Mesothelial cell of epicardium (in vitro differentiated cells): ENCODE results near the gene CSF2. TPM values are rescaled to one million over a fixed set of nuclear protein-coding genes. Genes with fewer than 3 reads are reported as not detected.

Experiments
- DNase-seq, 2 experiments: peaks; one replicate each; pipeline ENCODE4 v3.0.0; 2021; ENCODE audit warnings: low spot score in 2 of 2; ENCODE audit not compliant: unreplicated experiment in 2 of 2
- H3K27ac Mint-ChIP-seq: 2 replicates; pipeline ENCODE4 v1.8.0; 2021; ENCODE audit warnings: mixed read lengths
- H3K27me3 Mint-ChIP-seq: 2 replicates; pipeline ENCODE4 v1.8.0; 2021; ENCODE audit warnings: low read depth, mixed read lengths
- H3K36me3 Mint-ChIP-seq: 2 replicates; pipeline ENCODE4 v1.8.0; 2021; ENCODE audit warnings: mixed read lengths
- H3K4me1 Mint-ChIP-seq: 2 replicates; pipeline ENCODE4 v1.8.0; 2021; ENCODE audit warnings: mixed read lengths
- H3K4me3 Mint-ChIP-seq: 2 replicates; pipeline ENCODE4 v1.8.0; 2021; ENCODE audit warnings: mild to moderate bottlenecking, moderate library complexity, mixed read lengths
- H3K9me3 Mint-ChIP-seq: 2 replicates; pipeline ENCODE4 v1.8.0; 2021; ENCODE audit warnings: mixed read lengths
- total RNA-seq: library from RNA; stranded (reverse); gene quantifications from 3 replicates; pipeline ENCODE4 v1.2.1, GENCODE V29; 2021
- TF ChIP-seq, protein P1 (sequence below): fragments of 200-600 bp; sonication (generic); IDR thresholded peaks from one replicate; pipeline ENCODE4 v1.5.0; 2021; ENCODE audit warnings: antibody characterized with exemption; ENCODE audit not compliant: unreplicated experiment

CSF2 gene
- not detected in 3 replicates for total RNA-seq

DNA sequence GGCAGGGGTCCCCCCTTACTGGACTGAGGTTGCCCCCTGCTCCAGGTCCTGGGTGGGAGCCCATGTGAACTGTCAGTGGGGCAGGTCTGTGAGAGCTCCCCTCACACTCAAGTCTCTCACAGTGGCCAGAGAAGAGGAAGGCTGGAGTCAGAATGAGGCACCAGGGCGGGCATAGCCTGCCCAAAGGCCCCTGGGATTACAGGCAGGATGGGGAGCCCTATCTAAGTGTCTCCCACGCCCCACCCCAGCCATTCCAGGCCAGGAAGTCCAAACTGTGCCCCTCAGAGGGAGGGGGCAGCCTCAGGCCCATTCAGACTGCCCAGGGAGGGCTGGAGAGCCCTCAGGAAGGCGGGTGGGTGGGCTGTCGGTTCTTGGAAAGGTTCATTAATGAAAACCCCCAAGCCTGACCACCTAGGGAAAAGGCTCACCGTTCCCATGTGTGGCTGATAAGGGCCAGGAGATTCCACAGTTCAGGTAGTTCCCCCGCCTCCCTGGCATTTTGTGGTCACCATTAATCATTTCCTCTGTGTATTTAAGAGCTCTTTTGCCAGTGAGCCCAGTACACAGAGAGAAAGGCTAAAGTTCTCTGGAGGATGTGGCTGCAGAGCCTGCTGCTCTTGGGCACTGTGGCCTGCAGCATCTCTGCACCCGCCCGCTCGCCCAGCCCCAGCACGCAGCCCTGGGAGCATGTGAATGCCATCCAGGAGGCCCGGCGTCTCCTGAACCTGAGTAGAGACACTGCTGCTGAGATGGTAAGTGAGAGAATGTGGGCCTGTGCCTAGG lies at the start of gene CSF2:
CSF2 (plus strand) TSS at position 559 of the 783 bp plus-strand sequence; CDS start at position 594, 35 bp downstream.
- Mint-ChIP-seq H3K4me1 (no peaks in the 10 kb centered on the region), H3K27ac (no peak within 1 kb of the TSS), H3K4me3 (no peak within 1 kb of the TSS), H3K36me3 (no peaks in the 10 kb centered on the region), H3K9me3 (no peaks in the 10 kb centered on the region), H3K27me3 (no peaks in the 10 kb centered on the region)
- DNase-seq = no peak
- TF ChIP-seq, protein P1, sequence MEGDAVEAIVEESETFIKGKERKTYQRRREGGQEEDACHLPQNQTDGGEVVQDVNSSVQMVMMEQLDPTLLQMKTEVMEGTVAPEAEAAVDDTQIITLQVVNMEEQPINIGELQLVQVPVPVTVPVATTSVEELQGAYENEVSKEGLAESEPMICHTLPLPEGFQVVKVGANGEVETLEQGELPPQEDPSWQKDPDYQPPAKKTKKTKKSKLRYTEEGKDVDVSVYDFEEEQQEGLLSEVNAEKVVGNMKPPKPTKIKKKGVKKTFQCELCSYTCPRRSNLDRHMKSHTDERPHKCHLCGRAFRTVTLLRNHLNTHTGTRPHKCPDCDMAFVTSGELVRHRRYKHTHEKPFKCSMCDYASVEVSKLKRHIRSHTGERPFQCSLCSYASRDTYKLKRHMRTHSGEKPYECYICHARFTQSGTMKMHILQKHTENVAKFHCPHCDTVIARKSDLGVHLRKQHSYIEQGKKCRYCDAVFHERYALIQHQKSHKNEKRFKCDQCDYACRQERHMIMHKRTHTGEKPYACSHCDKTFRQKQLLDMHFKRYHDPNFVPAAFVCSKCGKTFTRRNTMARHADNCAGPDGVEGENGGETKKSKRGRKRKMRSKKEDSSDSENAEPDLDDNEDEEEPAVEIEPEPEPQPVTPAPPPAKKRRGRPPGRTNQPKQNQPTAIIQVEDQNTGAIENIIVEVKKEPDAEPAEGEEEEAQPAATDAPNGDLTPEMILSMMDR = no peak

DNA sequence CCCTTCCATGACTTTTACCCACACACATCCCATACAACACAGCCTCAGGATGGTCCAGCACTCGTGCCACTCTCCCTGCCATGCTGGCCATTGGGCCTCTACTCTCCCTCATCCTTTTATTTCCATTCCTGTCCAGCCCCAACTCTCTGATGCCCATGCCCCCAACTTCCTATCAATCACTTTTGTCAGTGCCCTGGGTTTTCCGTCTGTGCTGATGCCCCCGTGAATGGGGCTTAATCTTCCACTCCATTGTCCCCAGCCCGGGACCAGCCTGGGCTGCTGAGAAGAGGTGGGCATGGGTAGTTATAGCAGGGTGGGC lies 49.5 kb upstream of the CSF2 start:
- H3K36me3 Mint-ChIP-seq = no peaks in the 10 kb centered on the region
- TF ChIP-seq, protein P1 = no peak
- H3K4me3 Mint-ChIP-seq = no peak overlapping the region
- H3K4me1 Mint-ChIP-seq = no peaks in the 10 kb centered on the region
- no peaks in the 10 kb centered on the region for H3K9me3 Mint-ChIP-seq
- DNase-seq = no peak
- peaks cover 44% of the 10 kb centered on the region for H3K27me3 Mint-ChIP-seq
- no peak overlapping the region for H3K27ac Mint-ChIP-seq

DNA sequence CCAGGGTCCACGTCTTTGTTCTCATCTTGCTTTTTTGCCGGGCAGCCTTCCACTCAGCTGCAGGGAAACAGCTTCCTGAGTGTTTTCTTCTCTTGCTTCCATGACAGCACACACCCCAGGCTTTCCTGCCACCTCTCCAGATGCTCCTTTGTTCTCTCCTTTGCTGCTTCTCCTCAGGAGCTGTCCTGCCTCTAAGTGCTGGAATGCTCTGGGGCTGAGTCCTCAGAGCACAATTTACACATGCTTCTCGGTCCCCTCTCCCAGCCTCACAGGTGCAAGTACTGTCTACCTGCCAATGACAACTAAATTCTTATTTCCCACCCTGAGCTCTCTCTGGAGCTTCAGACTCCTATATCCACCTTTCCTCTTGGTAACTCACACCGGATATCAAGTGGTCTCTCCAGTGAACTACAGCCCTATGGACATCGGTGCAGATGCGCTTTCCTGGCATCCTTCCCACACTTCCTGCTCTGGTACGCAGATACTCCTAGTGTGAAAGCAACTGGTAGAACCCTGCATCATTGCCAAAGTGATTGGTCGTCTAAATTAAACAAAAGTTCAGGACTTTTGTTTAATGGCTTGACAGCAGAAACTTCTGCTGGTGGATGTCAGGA lies 48.7 kb upstream of the CSF2 start:
- no peaks in the 10 kb centered on the region for H3K9me3 Mint-ChIP-seq
- DNase-seq = peak in 1 of 2 experiments; percentile 32
- H3K4me3 Mint-ChIP-seq = no peak overlapping the region
- H3K27me3 Mint-ChIP-seq = peaks cover 46% of the 10 kb centered on the region
- H3K36me3 Mint-ChIP-seq = no peaks in the 10 kb centered on the region
- TF ChIP-seq, protein P1 = no peak
- H3K27ac Mint-ChIP-seq = no peak overlapping the region
- no peaks in the 10 kb centered on the region for H3K4me1 Mint-ChIP-seq

DNA sequence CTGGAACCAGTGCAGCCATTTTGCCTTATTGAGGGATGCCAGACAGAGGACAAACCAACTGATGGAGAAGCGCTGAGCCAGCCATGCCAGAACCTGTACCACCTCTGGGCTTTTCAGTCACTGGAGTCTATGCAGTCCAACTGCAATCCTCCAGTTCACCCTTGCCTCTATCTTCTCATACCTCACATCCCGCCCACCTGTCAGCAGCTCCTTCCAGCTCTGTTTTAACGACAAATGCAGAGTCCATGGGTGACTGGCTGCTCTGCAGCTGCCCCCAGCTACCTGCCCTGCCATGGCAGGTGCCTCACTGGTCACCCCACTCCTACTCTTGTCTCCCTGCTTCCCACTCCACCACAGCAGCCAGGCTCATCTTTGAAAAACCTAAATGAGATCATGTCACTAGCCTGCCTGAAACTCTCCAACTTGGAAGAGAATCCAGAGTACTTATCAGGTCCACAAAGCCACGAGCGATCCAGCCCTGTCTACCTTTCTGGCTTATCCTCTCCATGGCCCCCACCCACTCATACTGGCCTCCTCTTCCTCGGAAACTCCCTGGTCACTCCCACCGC lies 48.1 kb upstream of the CSF2 start:
- Mint-ChIP-seq H3K27ac (no peak overlapping the region), H3K4me1 (no peaks in the 10 kb centered on the region), H3K36me3 (no peaks in the 10 kb centered on the region), H3K9me3 (no peaks in the 10 kb centered on the region), H3K4me3 (no peak overlapping the region), H3K27me3 (peaks cover 46% of the 10 kb centered on the region)
- DNase-seq = peak in 1 of 2 experiments; percentile 20
- TF ChIP-seq, protein P1 = no peak

DNA sequence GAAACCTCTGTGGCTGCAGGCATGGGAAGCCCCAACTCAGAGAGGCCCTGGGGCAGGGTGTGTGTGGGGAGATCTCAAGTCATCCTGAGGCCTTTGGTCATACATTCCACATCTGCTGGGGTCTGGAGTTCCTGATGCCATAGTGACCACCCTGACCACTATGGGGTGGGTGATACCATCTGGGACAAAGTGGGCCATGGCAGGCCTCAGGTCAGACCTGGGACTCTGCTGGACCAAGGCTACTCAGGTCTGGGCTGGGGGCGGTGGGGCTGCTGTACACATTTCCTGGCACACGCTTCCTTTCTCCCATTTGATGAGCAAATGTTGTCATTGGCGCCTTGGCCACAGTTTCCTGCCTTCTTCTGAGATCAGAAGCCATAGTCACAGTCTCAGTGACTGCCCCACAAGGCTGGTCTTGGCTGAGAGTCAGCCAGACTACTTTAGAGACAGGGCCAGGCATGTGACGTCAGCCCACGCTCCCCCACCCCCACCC lies 47.0 kb upstream of the CSF2 start:
- H3K27ac Mint-ChIP-seq = no peak overlapping the region
- no peaks in the 10 kb centered on the region for H3K9me3 Mint-ChIP-seq
- no peaks in the 10 kb centered on the region for H3K4me1 Mint-ChIP-seq
- H3K36me3 Mint-ChIP-seq = no peaks in the 10 kb centered on the region
- H3K27me3 Mint-ChIP-seq = peaks cover 43% of the 10 kb centered on the region
- no peak overlapping the region for H3K4me3 Mint-ChIP-seq
- DNase-seq = no peak
- TF ChIP-seq, protein P1 = no peak
